OCI-LY1 (cell line): ENCODE measurements around the gene NPHP1.

Experiments
- EZH2 ChIP-seq: fragments of 200-600 bp; sonication (generic), shearing (Covaris generic); IDR thresholded peaks from 2 replicates; pipeline ENCODE4 v1.8.0; 2017; ENCODE audit warnings: borderline replicate concordance, mixed run types, mild to moderate bottlenecking, antibody characterized with exemption, low read length, moderate library complexity, mixed read lengths
- TF ChIP-seq, protein P1 (sequence below): fragments of 200-600 bp; sonication (generic), shearing (Covaris generic); IDR thresholded peaks from 2 replicates; pipeline ENCODE4 v1.5.1; 2017; ENCODE audit warnings: mild to moderate bottlenecking, antibody characterized with exemption, low read length, moderate library complexity, mixed read lengths

DNA sequence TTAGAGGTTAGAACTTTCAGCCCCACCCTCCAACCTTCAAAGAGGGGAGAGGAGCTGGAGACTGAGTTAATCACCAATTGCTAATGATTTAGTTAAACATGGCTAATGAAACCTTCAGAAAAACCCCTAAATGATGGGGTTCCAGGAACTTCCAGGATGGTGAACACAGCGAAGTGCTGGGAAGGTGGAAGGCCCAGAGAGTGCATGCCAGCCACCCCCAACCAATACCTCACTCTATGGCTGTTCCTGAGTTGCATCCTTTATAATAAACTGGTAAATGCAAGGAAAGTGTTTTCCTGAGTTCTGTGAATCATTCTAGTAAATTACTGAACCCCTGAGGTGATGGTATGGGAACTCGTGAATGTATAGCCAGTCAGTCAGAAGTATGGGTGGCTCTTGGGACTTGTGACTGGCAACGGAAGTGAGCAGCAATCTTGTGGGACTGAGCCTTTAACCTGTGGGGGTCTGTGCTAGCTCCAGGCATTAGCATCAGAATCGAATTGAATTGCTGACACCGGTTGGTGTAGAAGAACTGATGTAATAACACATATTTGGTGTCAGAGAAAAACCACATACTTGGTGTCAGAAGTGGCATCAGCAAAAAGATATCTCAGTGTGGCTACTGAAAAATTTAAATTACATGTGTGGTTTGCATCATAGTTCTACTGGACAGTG is 37.4 kb downstream of the NPHP1 start:
- TF ChIP-seq, protein P1, sequence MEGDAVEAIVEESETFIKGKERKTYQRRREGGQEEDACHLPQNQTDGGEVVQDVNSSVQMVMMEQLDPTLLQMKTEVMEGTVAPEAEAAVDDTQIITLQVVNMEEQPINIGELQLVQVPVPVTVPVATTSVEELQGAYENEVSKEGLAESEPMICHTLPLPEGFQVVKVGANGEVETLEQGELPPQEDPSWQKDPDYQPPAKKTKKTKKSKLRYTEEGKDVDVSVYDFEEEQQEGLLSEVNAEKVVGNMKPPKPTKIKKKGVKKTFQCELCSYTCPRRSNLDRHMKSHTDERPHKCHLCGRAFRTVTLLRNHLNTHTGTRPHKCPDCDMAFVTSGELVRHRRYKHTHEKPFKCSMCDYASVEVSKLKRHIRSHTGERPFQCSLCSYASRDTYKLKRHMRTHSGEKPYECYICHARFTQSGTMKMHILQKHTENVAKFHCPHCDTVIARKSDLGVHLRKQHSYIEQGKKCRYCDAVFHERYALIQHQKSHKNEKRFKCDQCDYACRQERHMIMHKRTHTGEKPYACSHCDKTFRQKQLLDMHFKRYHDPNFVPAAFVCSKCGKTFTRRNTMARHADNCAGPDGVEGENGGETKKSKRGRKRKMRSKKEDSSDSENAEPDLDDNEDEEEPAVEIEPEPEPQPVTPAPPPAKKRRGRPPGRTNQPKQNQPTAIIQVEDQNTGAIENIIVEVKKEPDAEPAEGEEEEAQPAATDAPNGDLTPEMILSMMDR, result no peak
- no peak for TF ChIP-seq EZH2
